Trophoblast cell (in vitro differentiated cells and primary cell): Measurements from ENCODE around the gene PKD1L1.

ENCODE experiments used
- DNase-seq, 2 donors: peaks; one replicate each; pipeline ENCODE4 v3.0.0-alpha.2; 2016
- H2AFZ ChIP-seq: 2 replicates; pipeline ENCODE4 v1.6.1; 2013; ENCODE audit warnings: low read length, moderate library complexity, mild to moderate bottlenecking; ENCODE audit not compliant: insufficient read depth, poor library complexity
- H2AK5ac ChIP-seq: 2 replicates; pipeline ENCODE4 v1.6.1; 2013; ENCODE audit warnings: mild to moderate bottlenecking, low read length
- H2BK120ac ChIP-seq: 2 replicates; pipeline ENCODE4 v1.6.1; 2013; ENCODE audit warnings: low read length, mild to moderate bottlenecking, moderate library complexity; ENCODE audit not compliant: insufficient read depth, poor library complexity
- H2BK12ac ChIP-seq: 2 replicates; pipeline ENCODE4 v1.6.1; 2013; ENCODE audit warnings: mild to moderate bottlenecking, low read length, moderate library complexity
- H2BK5ac ChIP-seq: 2 replicates; pipeline ENCODE4 v1.6.1; 2013; ENCODE audit warnings: low read length, low read depth, moderate library complexity, mild to moderate bottlenecking; ENCODE audit not compliant: poor library complexity
- H3K14ac ChIP-seq: 2 replicates; pipeline ENCODE4 v1.6.1; 2013; ENCODE audit warnings: mild to moderate bottlenecking, low read length
- H3K18ac ChIP-seq: 2 replicates; pipeline ENCODE4 v1.6.1; 2013; ENCODE audit warnings: mild to moderate bottlenecking, low read length
- H3K23ac ChIP-seq: 2 replicates; pipeline ENCODE4 v1.6.1; 2013; ENCODE audit warnings: low read length
- H3K27ac ChIP-seq: 2 replicates; pipeline ENCODE4 v1.5.1; 2013; ENCODE audit warnings: low read depth, mild to moderate bottlenecking, inconsistent platforms, low read length, moderate library complexity
- H3K27me3 ChIP-seq: 2 replicates; pipeline ENCODE4 v1.6.1; 2013; ENCODE audit warnings: inconsistent platforms, mild to moderate bottlenecking, low read length, moderate library complexity; ENCODE audit not compliant: insufficient read depth
- H3K36me3 ChIP-seq, 2 experiments: 1 replicate in 1 of 2; 2 replicates in 1 of 2; pipeline ENCODE4 v1.6.1; 2013; ENCODE audit warnings: low read length in 2 of 2, mild to moderate bottlenecking in 2 of 2, moderate library complexity in 1 of 2; ENCODE audit not compliant: insufficient read depth in 2 of 2, control insufficient read depth in 1 of 2
- H3K4ac ChIP-seq: 2 replicates; pipeline ENCODE4 v1.6.1; 2013; ENCODE audit warnings: low read depth, mild to moderate bottlenecking, low read length, moderate library complexity
- H3K4me1 ChIP-seq, 2 experiments: 1 replicate in 1 of 2; 2 replicates in 1 of 2; pipeline ENCODE4 v1.6.1; 2013; ENCODE audit warnings: low read length in 2 of 2, mild to moderate bottlenecking in 2 of 2, moderate library complexity in 1 of 2; ENCODE audit not compliant: insufficient read depth in 2 of 2, control insufficient read depth in 1 of 2
- H3K4me2 ChIP-seq: 2 replicates; pipeline ENCODE4 v1.6.1; 2013; ENCODE audit warnings: inconsistent platforms, mild to moderate bottlenecking, low read length, moderate library complexity
- H3K4me3 ChIP-seq: 2 replicates; pipeline ENCODE4 v1.5.1; 2013; ENCODE audit warnings: mild to moderate bottlenecking, low read depth, low read length, inconsistent platforms
- H3K79me1 ChIP-seq: one replicate; pipeline ENCODE4 v1.6.1; 2013; ENCODE audit warnings: low read length
- H3K79me2 ChIP-seq: 2 replicates; pipeline ENCODE4 v1.6.1; 2013; ENCODE audit warnings: low read length, mild to moderate bottlenecking; ENCODE audit not compliant: control insufficient read depth, insufficient read depth, poor library complexity
- H3K9ac ChIP-seq: 2 replicates; pipeline ENCODE4 v1.6.1; 2013; ENCODE audit warnings: mild to moderate bottlenecking, low read length
- H3K9me3 ChIP-seq: 2 replicates; pipeline ENCODE4 v1.6.1; 2013; ENCODE audit warnings: low read depth, mild to moderate bottlenecking, control low read depth, inconsistent platforms, low read length; ENCODE audit not compliant: insufficient read depth
- H4K12ac ChIP-seq: 2 replicates; pipeline ENCODE4 v1.6.1; 2013; ENCODE audit warnings: low read depth, mild to moderate bottlenecking, low read length, moderate library complexity
- H4K8ac ChIP-seq: 2 replicates; pipeline ENCODE4 v1.6.1; 2013; ENCODE audit warnings: low read depth, mild to moderate bottlenecking, low read length, moderate library complexity
- H4K91ac ChIP-seq: one replicate; pipeline ENCODE4 v1.6.1; 2013; ENCODE audit warnings: low read depth, mild to moderate bottlenecking, low read length, moderate library complexity
- WGBS: extraction: QIAGEN DNeasy Blood & Tissue Kit; methylation state at CpG from one replicate; pipeline ENCODE4 v1.1.7; 2013; ENCODE audit warnings: missing lambda C conversion rate; ENCODE audit not compliant: insufficient read length, insufficient coverage; ENCODE audit errors: extremely low coverage; 5-methylcytosine and 5-hydroxymethylcytosine counted together

The PKD1L1 gene

DNA sequence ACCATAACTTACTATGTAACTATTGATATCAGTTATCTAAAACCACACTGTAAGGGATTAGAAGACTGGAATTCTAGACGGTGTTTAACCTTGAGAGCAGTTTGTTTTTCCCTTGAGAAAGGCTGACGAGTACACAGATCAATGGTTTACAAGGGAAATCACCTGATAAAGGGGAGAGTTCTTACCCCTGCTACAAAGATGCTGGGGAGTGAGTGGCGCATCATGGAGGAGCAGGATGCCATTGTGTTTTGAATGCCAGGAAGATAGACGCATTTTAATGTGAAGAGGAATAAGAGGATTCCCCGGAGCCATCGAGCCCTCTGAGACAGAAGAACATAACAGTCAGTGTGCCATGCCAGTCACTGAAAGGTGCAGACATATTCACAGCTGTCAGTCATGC, 145.2 kb downstream of the PKD1L1 start:
- no peak overlapping the region for H3K14ac ChIP-seq
- H4K91ac ChIP-seq = no peak overlapping the region
- H3K36me3 ChIP-seq = no peaks in the 10 kb centered on the region
- no peaks in the 10 kb centered on the region for H3K79me1 ChIP-seq
- no peaks in the 10 kb centered on the region for H3K79me2 ChIP-seq
- no peak overlapping the region for H2BK5ac ChIP-seq
- H4K12ac ChIP-seq = no peak overlapping the region
- H4K8ac ChIP-seq = no peak overlapping the region
- H2BK12ac ChIP-seq = no peak overlapping the region
- DNase-seq = no peak
- no peak overlapping the region for H3K23ac ChIP-seq
- H3K18ac ChIP-seq = no peak overlapping the region
- H3K27ac ChIP-seq = no peak overlapping the region
- H3K4me1 ChIP-seq = no peaks in the 10 kb centered on the region
- H3K4me3 ChIP-seq = no peak overlapping the region
- no peak overlapping the region for H3K9ac ChIP-seq
- no peak overlapping the region for H3K4ac ChIP-seq
- H3K27me3 ChIP-seq = no peaks in the 10 kb centered on the region
- no peak overlapping the region for H2BK120ac ChIP-seq
- no CpG with 5 or more reads among the region's 6 CpGs for WGBS
- H2AFZ ChIP-seq = no peak overlapping the region
- H3K4me2 ChIP-seq = no peak overlapping the region
- H2AK5ac ChIP-seq = no peak overlapping the region
- H3K9me3 ChIP-seq = peaks cover 2% of the 10 kb centered on the region

DNA sequence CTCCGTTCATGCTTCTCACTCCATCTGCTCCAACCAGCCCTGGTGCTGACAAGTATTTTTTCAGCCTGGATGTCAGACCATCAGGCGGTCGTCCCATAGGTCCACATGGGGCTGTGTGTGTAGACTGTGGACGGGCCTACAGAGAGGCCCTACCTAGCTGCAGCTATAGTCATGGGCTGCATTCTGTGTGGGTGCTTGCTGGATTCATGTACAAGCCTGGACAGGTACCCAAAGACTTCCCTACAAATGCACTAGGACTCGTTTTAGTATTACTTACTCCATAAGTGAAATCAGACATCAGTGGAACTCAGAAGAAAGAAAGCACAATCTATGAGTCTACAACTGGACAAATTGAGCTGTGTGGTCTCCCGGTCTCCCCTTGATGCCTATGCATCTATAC, 146.8 kb downstream of the PKD1L1 start:
- Histone ChIP-seq H4K8ac (no peak overlapping the region), H2AFZ (no peak overlapping the region), H3K79me1 (no peaks in the 10 kb centered on the region), H3K27ac (no peak overlapping the region), H3K14ac (no peak overlapping the region), H2BK5ac (no peak overlapping the region), H3K4me1 (no peaks in the 10 kb centered on the region), H3K79me2 (no peaks in the 10 kb centered on the region), H2AK5ac (no peak overlapping the region), H3K9me3 (peaks cover 2% of the 10 kb centered on the region), H3K27me3 (no peaks in the 10 kb centered on the region), H3K36me3 (no peaks in the 10 kb centered on the region), H2BK120ac (no peak overlapping the region), H3K18ac (no peak overlapping the region), H3K4me3 (no peak overlapping the region), H2BK12ac (peak overlapping the region; percentile 18), H3K23ac (no peak overlapping the region), H3K9ac (no peak overlapping the region), H4K12ac (no peak overlapping the region), H4K91ac (peak overlapping the region; percentile 28), H3K4ac (no peak overlapping the region), H3K4me2 (no peak overlapping the region)
- WGBS = no CpG with 5 or more reads among the region's 6 CpGs
- no peak for DNase-seq

DNA sequence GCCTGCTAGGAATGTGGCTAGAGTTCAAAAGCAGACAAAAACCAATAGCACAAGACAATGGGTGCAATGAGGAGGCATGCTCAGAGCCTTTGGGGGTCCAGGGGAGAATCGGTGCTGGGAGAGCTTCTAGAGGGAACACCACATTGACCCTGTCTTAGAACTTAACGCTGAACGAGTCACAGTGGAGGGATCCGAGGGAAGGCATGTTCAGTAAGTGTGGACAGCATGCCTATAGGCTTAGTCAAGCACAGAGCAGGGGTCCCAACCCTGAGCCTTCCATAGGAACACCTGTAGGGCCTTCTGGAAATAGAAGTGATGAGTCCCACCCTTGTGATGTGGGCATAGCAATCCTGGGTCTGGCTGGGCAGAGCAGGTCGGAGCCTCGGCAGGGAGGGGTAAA, 148.7 kb downstream of the PKD1L1 start:
- Histone ChIP-seq H4K12ac (no peak overlapping the region), H2BK120ac (no peak overlapping the region), H3K4ac (no peak overlapping the region), H3K4me1 (no peaks in the 10 kb centered on the region), H3K9me3 (peaks cover 2% of the 10 kb centered on the region), H3K4me3 (no peak overlapping the region), H3K27me3 (no peaks in the 10 kb centered on the region), H3K23ac (no peak overlapping the region), H2AK5ac (no peak overlapping the region), H3K36me3 (no peaks in the 10 kb centered on the region), H2BK12ac (no peak overlapping the region), H3K14ac (no peak overlapping the region), H3K9ac (no peak overlapping the region), H3K18ac (no peak overlapping the region), H3K27ac (no peak overlapping the region), H2BK5ac (no peak overlapping the region), H4K91ac (no peak overlapping the region), H3K79me2 (no peaks in the 10 kb centered on the region), H4K8ac (no peak overlapping the region), H3K79me1 (no peaks in the 10 kb centered on the region), H3K4me2 (no peak overlapping the region), H2AFZ (no peak overlapping the region)
- no CpG with 5 or more reads among the region's 6 CpGs for WGBS
- no peak for DNase-seq

DNA sequence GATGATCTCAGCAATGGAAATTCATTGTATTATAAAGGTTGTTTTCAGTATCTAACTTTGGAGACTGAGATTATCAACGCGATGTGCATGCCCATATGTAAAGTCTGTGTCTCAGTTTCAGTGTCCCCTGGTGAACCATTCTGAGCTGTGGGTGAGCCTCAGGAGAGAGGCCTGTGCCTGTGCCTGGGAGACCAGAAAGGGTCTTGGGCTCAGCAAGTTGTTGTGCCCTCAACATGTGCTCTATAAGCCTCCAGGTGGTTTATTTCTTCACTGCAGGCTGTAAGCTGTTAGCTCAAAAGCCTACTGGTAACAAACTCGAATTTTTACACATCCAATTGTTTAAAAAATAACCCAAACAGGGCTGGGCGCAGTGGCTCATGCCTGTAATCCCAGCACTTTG, 151.9 kb downstream of the PKD1L1 start:
- Histone ChIP-seq H3K79me1 (no peaks in the 10 kb centered on the region), H3K4me1 (no peaks in the 10 kb centered on the region), H2BK120ac (no peak overlapping the region), H4K91ac (no peak overlapping the region), H3K27me3 (no peaks in the 10 kb centered on the region), H4K8ac (no peak overlapping the region), H2AFZ (no peak overlapping the region), H2BK12ac (no peak overlapping the region), H3K4me3 (no peak overlapping the region), H2AK5ac (no peak overlapping the region), H3K9me3 (no peaks in the 10 kb centered on the region), H2BK5ac (no peak overlapping the region), H3K14ac (no peak overlapping the region), H4K12ac (no peak overlapping the region), H3K27ac (no peak overlapping the region), H3K4ac (no peak overlapping the region), H3K23ac (no peak overlapping the region), H3K79me2 (no peaks in the 10 kb centered on the region), H3K18ac (no peak overlapping the region), H3K9ac (no peak overlapping the region), H3K36me3 (no peaks in the 10 kb centered on the region), H3K4me2 (no peak overlapping the region)
- DNase-seq = no peak
- no CpG with 5 or more reads among the region's 4 CpGs for WGBS
